ENCODE data around the gene POU5F1. TPM values are rescaled to one million over a fixed set of nuclear protein-coding genes. Genes with fewer than 3 reads are reported as not detected.

The POU5F1 gene
- total RNA-seq, 2 experiments from 2014 or later, result 0.48 TPM; not detected in 1

DNA sequence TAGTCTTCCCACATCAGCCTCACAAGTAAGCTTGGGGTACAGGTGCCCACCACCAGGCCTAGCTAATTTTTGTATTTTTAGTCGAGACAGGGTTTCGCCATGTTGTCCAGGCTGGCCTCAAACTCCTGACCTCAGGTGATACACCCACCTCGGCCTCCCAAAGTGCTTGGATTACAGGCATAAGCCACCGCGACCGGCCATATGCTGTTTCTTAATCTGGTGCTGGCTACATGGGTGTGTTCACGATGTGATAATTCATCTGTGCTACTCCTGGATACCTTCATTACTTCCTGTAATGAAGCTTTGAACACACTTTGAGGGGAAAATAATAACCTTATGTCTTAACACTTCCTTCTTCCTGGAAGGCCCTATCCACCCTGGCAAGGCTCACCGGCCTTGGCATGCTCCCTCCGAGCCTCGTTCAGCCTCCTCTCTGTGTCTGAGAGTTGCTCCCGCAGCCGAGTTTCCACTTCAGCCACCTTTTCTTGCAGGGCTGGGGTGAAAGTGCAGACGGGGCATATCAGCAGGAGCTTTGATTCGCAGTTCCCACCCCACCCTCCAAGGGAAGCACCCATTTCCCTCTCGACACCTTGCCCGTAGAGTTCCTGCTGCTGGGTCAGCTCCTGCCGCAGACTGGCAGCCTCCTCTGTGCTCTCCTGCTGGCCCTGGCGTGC, 26.0 kb downstream of the POU5F1 start:
- Mint-ChIP-seq H3K4me1 (ENCODE audit: low read depth) (no peaks in the 10 kb centered on the region), H3K27ac (no peak overlapping the region), H3K36me3 (ENCODE audit: low read depth) (peaks cover 6% of the 10 kb centered on the region), H3K4me3 (no peak overlapping the region), H3K27me3 (ENCODE audit: low read depth) (no peaks in the 10 kb centered on the region), H3K9me3 (no peaks in the 10 kb centered on the region)
- DNase-seq, result no peak
- CTCF ChIA-PET, result interaction anchor here (0.7 to 1.3 kb wide), 2 partner anchors 15 to 48 kb away, joined by 3 read pairs; no protein-coding TSS in a partner anchor
- intact Hi-C loops (cut with micrococcal nuclease), result no loop called here

DNA sequence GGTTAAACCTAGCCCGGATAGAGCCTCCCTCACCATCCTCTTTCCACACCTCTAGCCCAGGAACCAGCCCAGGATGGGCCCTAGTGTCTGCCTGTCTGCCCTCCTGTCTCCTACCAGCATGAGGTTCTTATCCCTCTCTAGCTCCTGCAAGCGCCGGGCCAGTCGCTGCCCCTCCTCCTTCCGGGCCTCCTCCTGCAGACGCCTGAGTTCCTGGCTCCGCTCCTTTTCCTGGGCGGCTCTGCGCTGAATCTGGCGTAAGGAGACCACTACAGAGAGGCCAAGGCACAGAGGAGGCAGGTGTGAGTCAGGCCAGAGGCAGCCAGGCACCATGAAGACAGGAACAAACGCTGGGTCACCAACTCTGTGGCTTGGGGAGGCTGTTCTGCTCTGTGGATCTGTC, 27.3 kb downstream of the POU5F1 start:
- CTCF ChIA-PET, result no interaction called here
- Mint-ChIP-seq H3K9me3 (no peaks in the 10 kb centered on the region), H3K27ac (no peak overlapping the region), H3K36me3 (ENCODE audit: low read depth) (peaks cover 5% of the 10 kb centered on the region), H3K4me1 (ENCODE audit: low read depth) (no peaks in the 10 kb centered on the region), H3K27me3 (ENCODE audit: low read depth) (no peaks in the 10 kb centered on the region), H3K4me3 (no peak overlapping the region)
- DNase-seq, result no peak
- intact Hi-C loops (cut with micrococcal nuclease), result no loop called here

- no peaks in the 10 kb centered on the region for H3K9me3 Mint-ChIP-seq
Observed at GRCh38 chr6:31142361-31142761, 28.1 kb downstream of the POU5F1 start.

GRCh38 chr6:31140643-31141042, 29.8 kb downstream of the POU5F1 start:
- Mint-ChIP-seq H3K9me3 (no peaks in the 10 kb centered on the region), H3K27ac (no peak overlapping the region), H3K4me3 (no peak overlapping the region), H3K4me1 (ENCODE audit: low read depth) (peaks cover 4% of the 10 kb centered on the region), H3K36me3 (ENCODE audit: low read depth) (peaks cover 5% of the 10 kb centered on the region), H3K27me3 (ENCODE audit: low read depth) (no peaks in the 10 kb centered on the region)
- intact Hi-C loops (cut with micrococcal nuclease), result no loop called here
- no peak for DNase-seq
- CTCF ChIA-PET, result interaction anchor here (0.7 to 1.5 kb wide), 2 partner anchors 13 to 227 kb away, joined by 4 to 5 read pairs; no protein-coding TSS in a partner anchor

More at GRCh38 chr6:31142361-31142761, 28.1 kb downstream of the POU5F1 start:
- H3K36me3 Mint-ChIP-seq (ENCODE audit: low read depth), result peaks cover 5% of the 10 kb centered on the region
- H3K27me3 Mint-ChIP-seq (ENCODE audit: low read depth), result no peaks in the 10 kb centered on the region
- no peak for DNase-seq
- H3K27ac Mint-ChIP-seq, result no peak overlapping the region
- intact Hi-C loops (cut with micrococcal nuclease), result no loop called here
- peaks cover 4% of the 10 kb centered on the region for H3K4me1 Mint-ChIP-seq (ENCODE audit: low read depth)
- H3K4me3 Mint-ChIP-seq, result no peak overlapping the region
- CTCF ChIA-PET, result interaction anchor here (0.6 kb wide), 1 partner anchor 290 kb away, joined by 4 read pairs; no protein-coding TSS in a partner anchor

GRCh38 chr6:31139599-31139998, 30.9 kb downstream of the POU5F1 start:
- CTCF ChIA-PET, result interaction anchor here (1.0 to 1.9 kb wide), 6 partner anchors 12 to 237 kb away, joined by 4 to 16 read pairs (median 5); no protein-coding TSS in a partner anchor
- no peak overlapping the region for H3K4me3 Mint-ChIP-seq
- DNase-seq, result no peak
- no peaks in the 10 kb centered on the region for H3K9me3 Mint-ChIP-seq
- peaks cover 3% of the 10 kb centered on the region for H3K36me3 Mint-ChIP-seq (ENCODE audit: low read depth)
- peaks cover 4% of the 10 kb centered on the region for H3K4me1 Mint-ChIP-seq (ENCODE audit: low read depth)
- intact Hi-C loops (cut with micrococcal nuclease), result no loop called here
- H3K27me3 Mint-ChIP-seq (ENCODE audit: low read depth), result no peaks in the 10 kb centered on the region
- no peak overlapping the region for H3K27ac Mint-ChIP-seq

DNA sequence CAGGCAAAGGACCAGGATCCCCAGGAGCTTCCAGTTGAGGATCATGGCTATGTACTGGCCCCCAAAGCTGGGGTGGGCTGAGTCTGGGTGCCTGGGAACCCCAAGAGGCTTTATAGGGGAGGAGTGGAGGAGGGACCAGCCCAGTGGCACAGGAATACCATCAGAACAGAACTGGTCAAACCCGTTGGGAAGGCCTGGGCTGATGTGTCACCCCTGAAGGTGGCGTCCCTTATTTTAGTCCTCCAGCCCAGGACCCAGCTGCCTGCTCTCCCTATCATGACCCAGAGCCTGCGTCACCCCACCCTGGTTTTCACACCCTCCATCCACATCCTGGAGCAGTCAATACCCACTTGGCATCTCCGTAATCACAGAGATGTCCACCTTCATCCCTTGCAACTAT, 31.5 kb downstream of the POU5F1 start, which contains the start of gene PSORS1C2:
TSS of gene PSORS1C2 (minus strand) at position 85 of the 400 bp plus-strand sequence. CDS start at position 45, 40 bp downstream.
- intact Hi-C loops (cut with micrococcal nuclease), result no loop called here
- Mint-ChIP-seq H3K36me3 (ENCODE audit: low read depth) (peaks cover 3% of the 10 kb centered on the region), H3K27ac (no peak within 1 kb of the TSS), H3K9me3 (no peaks in the 10 kb centered on the region), H3K4me3 (no peak within 1 kb of the TSS), H3K4me1 (ENCODE audit: low read depth) (peaks cover 4% of the 10 kb centered on the region), H3K27me3 (ENCODE audit: low read depth) (no peaks in the 10 kb centered on the region)
- no peak for DNase-seq
- CTCF ChIA-PET, result interaction anchor here (0.6 to 2.2 kb wide), 9 partner anchors 13 to 753 kb away, joined by 3 to 16 read pairs (median 5); no protein-coding TSS in a partner anchor

GRCh38 chr6:31135710-31136109, 34.8 kb downstream of the POU5F1 start:
- no peak overlapping the region for H3K27ac Mint-ChIP-seq

GRCh38 chr6:31132806-31133205, 37.7 kb downstream of the POU5F1 start:
- no peaks in the 10 kb centered on the region for H3K36me3 Mint-ChIP-seq (ENCODE audit: low read depth)
- CTCF ChIA-PET, result interaction anchor here (0.6 to 1.3 kb wide), 2 partner anchors 60 to 188 kb away, joined by 3 to 5 read pairs; no protein-coding TSS in a partner anchor
- no peaks in the 10 kb centered on the region for H3K27me3 Mint-ChIP-seq (ENCODE audit: low read depth)
- DNase-seq, result no peak
- H3K4me1 Mint-ChIP-seq (ENCODE audit: low read depth), result peaks cover 9% of the 10 kb centered on the region
- no peak overlapping the region for H3K4me3 Mint-ChIP-seq
- H3K27ac Mint-ChIP-seq, result no peak overlapping the region
- H3K9me3 Mint-ChIP-seq, result no peaks in the 10 kb centered on the region
- intact Hi-C loops (cut with micrococcal nuclease), result no loop called here

More at GRCh38 chr6:31135710-31136109, 34.8 kb downstream of the POU5F1 start:
- no peak for DNase-seq
- H3K27me3 Mint-ChIP-seq (ENCODE audit: low read depth), result no peaks in the 10 kb centered on the region
- CTCF ChIA-PET, result interaction anchor here (0.9 to 1.2 kb wide), 3 partner anchors 20 to 231 kb away, joined by 3 to 9 read pairs (median 5); no protein-coding TSS in a partner anchor
- H3K36me3 Mint-ChIP-seq (ENCODE audit: low read depth), result no peaks in the 10 kb centered on the region
- no peak overlapping the region for H3K4me3 Mint-ChIP-seq
- H3K4me1 Mint-ChIP-seq (ENCODE audit: low read depth), result peaks cover 4% of the 10 kb centered on the region
- intact Hi-C loops (cut with micrococcal nuclease), result loop anchor here (2.0 kb wide), 1 partner anchor 239 kb away; no protein-coding TSS in a partner anchor
- no peaks in the 10 kb centered on the region for H3K9me3 Mint-ChIP-seq

GRCh38 chr6:31131595-31131994, 38.9 kb downstream of the POU5F1 start:
- H3K9me3 Mint-ChIP-seq, result no peaks in the 10 kb centered on the region
- H3K36me3 Mint-ChIP-seq (ENCODE audit: low read depth), result no peaks in the 10 kb centered on the region
- intact Hi-C loops (cut with micrococcal nuclease), result no loop called here
- peaks cover 5% of the 10 kb centered on the region for H3K4me1 Mint-ChIP-seq (ENCODE audit: low read depth)
- no peak overlapping the region for H3K27ac Mint-ChIP-seq
- no peak for DNase-seq
- H3K27me3 Mint-ChIP-seq (ENCODE audit: low read depth), result no peaks in the 10 kb centered on the region
- CTCF ChIA-PET, result interaction anchor here (0.6 to 1.3 kb wide), 5 partner anchors 60 to 220 kb away, joined by 3 to 4 read pairs (median 3); no protein-coding TSS in a partner anchor
- H3K4me3 Mint-ChIP-seq, result no peak overlapping the region

GRCh38 chr6:31130751-31131150, 39.7 kb downstream of the POU5F1 start:
- DNase-seq, result no peak
- Mint-ChIP-seq H3K27me3 (ENCODE audit: low read depth) (no peaks in the 10 kb centered on the region), H3K27ac (no peak overlapping the region), H3K4me3 (no peak overlapping the region), H3K36me3 (ENCODE audit: low read depth) (no peaks in the 10 kb centered on the region), H3K9me3 (no peaks in the 10 kb centered on the region), H3K4me1 (ENCODE audit: low read depth) (peaks cover 5% of the 10 kb centered on the region)
- CTCF ChIA-PET, result interaction anchor here (0.6 to 1.9 kb wide), 8 partner anchors 48 to 245 kb away, joined by 3 to 7 read pairs (median 4); no protein-coding TSS in a partner anchor
- intact Hi-C loops (cut with micrococcal nuclease), result no loop called here

GRCh38 chr6:31129130-31129529, 41.4 kb downstream of the POU5F1 start:
- CTCF ChIA-PET, result interaction anchor here (0.6 to 1.9 kb wide), 20 partner anchors 8 to 248 kb away, joined by 3 to 10 read pairs (median 4); partner anchors contain the start of genes PSORS1C1 and TCF19
- Mint-ChIP-seq H3K4me3 (no peak overlapping the region), H3K27ac (no peak overlapping the region), H3K36me3 (ENCODE audit: low read depth) (no peaks in the 10 kb centered on the region), H3K9me3 (no peaks in the 10 kb centered on the region), H3K4me1 (ENCODE audit: low read depth) (peaks cover 5% of the 10 kb centered on the region), H3K27me3 (ENCODE audit: low read depth) (no peaks in the 10 kb centered on the region)
- intact Hi-C loops (cut with micrococcal nuclease), result no loop called here
- no peak for DNase-seq

DNA sequence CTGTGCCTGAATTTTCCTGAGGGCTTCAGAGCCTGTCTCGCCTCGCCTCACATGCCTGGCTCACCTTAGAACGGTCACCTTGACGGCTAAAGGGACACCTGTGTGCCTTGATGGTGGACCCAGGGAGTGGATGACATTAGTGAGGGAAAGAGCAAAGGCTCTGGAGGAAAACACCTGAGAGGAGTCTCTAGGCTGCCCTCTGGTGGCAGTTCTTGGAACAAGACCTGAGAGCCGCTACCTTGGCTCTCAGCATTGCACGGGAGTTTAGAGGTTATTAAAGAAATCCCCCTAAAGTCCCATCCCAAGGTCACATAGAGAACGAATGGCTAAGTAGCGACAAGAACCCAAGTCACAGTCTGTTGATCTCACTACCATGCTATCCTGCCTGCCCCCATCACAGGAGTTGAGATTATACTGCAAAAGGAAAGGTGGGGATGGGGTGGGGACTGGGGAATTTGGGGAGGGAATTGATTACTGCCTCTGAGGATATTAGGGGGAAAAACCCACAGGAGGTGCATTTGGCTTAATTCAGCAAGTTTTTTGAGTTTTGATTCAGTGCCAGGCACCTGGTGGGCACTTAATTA, 42.3 kb downstream of the POU5F1 start:
- H3K27ac Mint-ChIP-seq, result no peak overlapping the region

More for the DNA sequence above, 42.3 kb downstream of the POU5F1 start:
- CTCF ChIA-PET, result interaction anchor here (0.6 to 1.9 kb wide), 17 partner anchors 9 to 248 kb away, joined by 3 to 10 read pairs (median 4); partner anchors contain the start of gene PSORS1C1
- Mint-ChIP-seq H3K4me1 (ENCODE audit: low read depth) (peaks cover 5% of the 10 kb centered on the region), H3K36me3 (ENCODE audit: low read depth) (no peaks in the 10 kb centered on the region), H3K27me3 (ENCODE audit: low read depth) (no peaks in the 10 kb centered on the region), H3K4me3 (no peak overlapping the region), H3K9me3 (no peaks in the 10 kb centered on the region)
- peak; percentile 90 for DNase-seq
- intact Hi-C loops (cut with micrococcal nuclease), result no loop called here
